H1 (cell line): ENCODE results near the gene ST3GAL2. TPM values are rescaled to one million over a fixed set of nuclear protein-coding genes. Genes with fewer than 3 reads are reported as not detected.

Experiments
- CTCF ChIA-PET: fragments of 300-600 bp; sonication (Branson Sonifier 250); formaldehyde crosslinking; loops from one replicate; lab custom pipeline; 2021; ENCODE audit not compliant: partially characterized antibody; lab: Charles Lee
- POLR2A ChIA-PET: fragments of 300-600 bp; sonication (Branson Sonifier 250); formaldehyde crosslinking; loops from one replicate; lab custom pipeline; 2021; ENCODE audit warnings: inconsistent platforms; ENCODE audit not compliant: partially characterized antibody; lab: Charles Lee
- DNase-seq, 2 experiments: peaks; one replicate each; pipeline versions ENCODE4 v3.0.0 to v3.0.0-alpha.2; 2010 to 2022; ENCODE audit warnings: low spot score in 2 of 2, low read depth in 1 of 2, mixed read lengths in 1 of 2
- FAIRE-seq: peaks from 2 replicates; lab custom pipeline; 2011; peaks lifted over from hg19 to GRCh38; lab: Jason Lieb, UNC
- H2AFZ ChIP-seq: 2 replicates; pipeline ENCODE4 v1.8.1; 2012; ENCODE audit warnings: low read length, inconsistent platforms
- H2AK5ac ChIP-seq: 2 replicates; pipeline ENCODE4 v1.6.1; 2013; ENCODE audit warnings: low read depth, low read length
- H2BK120ac ChIP-seq: replicated peaks from 2 replicates; pipeline ENCODE3; 2013; ENCODE audit warnings: low read depth, low read length, inconsistent platforms
- H2BK12ac ChIP-seq: 2 replicates; pipeline ENCODE4 v1.6.1; 2013; ENCODE audit warnings: low read depth, low read length
- H2BK15ac ChIP-seq: 2 replicates; pipeline ENCODE4 v1.6.1; 2013; ENCODE audit warnings: low read length
- H2BK20ac ChIP-seq: 2 replicates; pipeline ENCODE4 v1.6.1; 2013; ENCODE audit warnings: low read length
- H2BK5ac ChIP-seq: 2 replicates; pipeline ENCODE4 v1.6.1; 2013; ENCODE audit warnings: low read depth, low read length
- H3K14ac ChIP-seq: 2 replicates; pipeline ENCODE4 v1.6.1; 2013; ENCODE audit warnings: inconsistent platforms; ENCODE audit not compliant: insufficient read length
- H3K18ac ChIP-seq: 2 replicates; pipeline ENCODE4 v1.6.1; 2013; ENCODE audit warnings: low read length; ENCODE audit errors: extremely low read depth
- H3K23ac ChIP-seq: 2 replicates; pipeline ENCODE4 v1.6.1; 2013; ENCODE audit warnings: inconsistent platforms; ENCODE audit not compliant: insufficient read length
- H3K23me2 ChIP-seq: 2 replicates; pipeline ENCODE4 v1.6.1; 2013; ENCODE audit warnings: low read depth, low read length
- H3K27ac ChIP-seq: 2 replicates; pipeline ENCODE4 v1.6.1; 2011; ENCODE audit warnings: low read depth, low read length, inconsistent platforms
- H3K27me3 ChIP-seq, 4 experiments: replicated peaks in 1 of 4; 1 replicate in 1 of 4; 2 replicates in 3 of 4; pipeline versions ENCODE4 v1.6.1 to v1.8.1; 2011 to 2013; ENCODE audit warnings: low read length in 3 of 4, mild to moderate bottlenecking in 3 of 4, inconsistent platforms in 2 of 4, mixed read lengths in 2 of 4, moderate library complexity in 1 of 4; ENCODE audit not compliant: control insufficient read depth in 3 of 4, insufficient read depth in 3 of 4; ENCODE audit errors: extremely low read depth in 1 of 4
- H3K36me3 ChIP-seq, 4 experiments: 2 replicates each; pipeline versions ENCODE4 v1.6.1 to v1.8.1; 2011 to 2013; ENCODE audit warnings: mild to moderate bottlenecking in 4 of 4, low read length in 3 of 4, moderate library complexity in 2 of 4, control low read depth in 1 of 4, inconsistent platforms in 1 of 4; ENCODE audit not compliant: insufficient read depth in 4 of 4, control insufficient read depth in 2 of 4
- H3K4ac ChIP-seq: replicated peaks from 2 replicates; pipeline ENCODE3; 2013; ENCODE audit warnings: low read length, low read depth, mixed read lengths, inconsistent platforms; ENCODE audit not compliant: insufficient read length
- H3K4me1 ChIP-seq, 4 experiments: replicated peaks in 1 of 4; 1 replicate in 1 of 4; 2 replicates in 3 of 4; pipeline versions ENCODE4 v1.6.1 to v1.8.1; 2011 to 2013; ENCODE audit warnings: low read length in 3 of 4, inconsistent platforms in 2 of 4, mixed read lengths in 1 of 4; ENCODE audit not compliant: insufficient read depth in 4 of 4, control insufficient read depth in 3 of 4
- H3K4me2 ChIP-seq, 2 experiments: 2 replicates each; pipeline versions ENCODE4 v1.6.1 to v1.8.1; 2011 to 2013; ENCODE audit warnings: low read depth in 2 of 2, low read length in 2 of 2, control low read depth in 1 of 2, inconsistent platforms in 1 of 2, mild to moderate bottlenecking in 1 of 2; ENCODE audit not compliant: insufficient read depth in 1 of 2
- H3K4me3 ChIP-seq, 4 experiments: fragments of 200-600, 300-600 bp in 1 of 4; sonication (generic), shearing (Covaris generic), sonication (Bioruptor Twin) in 1 of 4; 2 replicates each; pipeline versions ENCODE4 v1.5.1 to v1.8.1; 2011 to 2016; ENCODE audit warnings: low read length in 4 of 4, low read depth in 3 of 4, control low read depth in 2 of 4, inconsistent platforms in 2 of 4, mild to moderate bottlenecking in 2 of 4, mixed read lengths in 1 of 4, moderate library complexity in 1 of 4; ENCODE audit not compliant: insufficient read depth in 2 of 4; ENCODE audit errors: extremely low read depth in 1 of 4
- H3K56ac ChIP-seq: replicated peaks from 2 replicates; pipeline ENCODE3; 2013; ENCODE audit warnings: low read depth, mild to moderate bottlenecking, mixed read lengths, low read length, inconsistent platforms; ENCODE audit not compliant: insufficient read length
- H3K79me1 ChIP-seq: 2 replicates; pipeline ENCODE4 v1.6.1; 2013; ENCODE audit warnings: low read depth, low read length, control low read depth
- H3K79me2 ChIP-seq, 2 experiments: 2 replicates each; pipeline versions ENCODE4 v1.6.1 to v1.8.1; 2012 to 2013; ENCODE audit warnings: low read length in 2 of 2, mild to moderate bottlenecking in 2 of 2, inconsistent platforms in 1 of 2; ENCODE audit not compliant: insufficient read depth in 2 of 2, control insufficient read depth in 1 of 2
- H3K9ac ChIP-seq, 4 experiments: replicated peaks in 1 of 4; 1 replicate in 1 of 4; 2 replicates in 3 of 4; pipeline versions ENCODE4 v1.6.1 to v1.8.1; 2011 to 2013; ENCODE audit warnings: low read depth in 3 of 4, low read length in 3 of 4, control low read depth in 2 of 4, mild to moderate bottlenecking in 2 of 4, moderate library complexity in 2 of 4, inconsistent platforms in 1 of 4; ENCODE audit errors: extremely low read depth in 1 of 4
- H3K9me3 ChIP-seq, 2 experiments: 2 replicates each; pipeline versions ENCODE4 v1.6.1 to v1.8.1; 2012 to 2013; ENCODE audit warnings: mild to moderate bottlenecking in 2 of 2, moderate library complexity in 2 of 2, control low read depth in 1 of 2, inconsistent platforms in 1 of 2, low read depth in 1 of 2, low read length in 1 of 2, mixed read lengths in 1 of 2; ENCODE audit not compliant: insufficient read depth in 2 of 2
- H4K20me1 ChIP-seq, 2 experiments: replicated peaks in 1 of 2; 2 replicates each; pipeline versions ENCODE3 to v1.8.1; 2011 to 2013; ENCODE audit warnings: inconsistent platforms in 2 of 2, low read length in 2 of 2, mild to moderate bottlenecking in 1 of 2; ENCODE audit not compliant: insufficient read depth in 2 of 2, control insufficient read depth in 1 of 2
- H4K5ac ChIP-seq: 2 replicates; pipeline ENCODE4 v1.6.1; 2013; ENCODE audit warnings: low read length, low read depth, mixed read lengths, inconsistent platforms; ENCODE audit not compliant: insufficient read length
- H4K8ac ChIP-seq: 2 replicates; pipeline ENCODE4 v1.8.0; 2013; ENCODE audit warnings: mild to moderate bottlenecking, moderate library complexity, low read length, inconsistent platforms; ENCODE audit not compliant: insufficient read depth; ENCODE audit errors: extremely low read depth
- H4K91ac ChIP-seq: replicated peaks from 2 replicates; pipeline ENCODE3; 2013; ENCODE audit warnings: low read length, mixed read lengths, inconsistent platforms; ENCODE audit not compliant: insufficient read length
- ATF2 ChIP-seq: IDR thresholded peaks from 2 replicates; pipeline ENCODE4 v1.6.1; 2012; ENCODE audit warnings: low read length, inconsistent platforms
- CHD2 ChIP-seq: IDR thresholded peaks from 2 replicates; pipeline ENCODE4 v1.6.1; 2012; ENCODE audit warnings: low read length, improper control_type of control experiment
- CTBP2 ChIP-seq: IDR thresholded peaks from 2 replicates; pipeline ENCODE4 v1.7.0; 2011; ENCODE audit warnings: borderline replicate concordance, mild to moderate bottlenecking, moderate library complexity, mixed read lengths, low read length; ENCODE audit not compliant: insufficient read depth, insufficient read length
- EP300 ChIP-seq, 2 experiments: IDR thresholded peaks; 1 replicate in 1 of 2; 2 replicates in 1 of 2; pipeline ENCODE4 v1.6.1; 2011 to 2012; ENCODE audit warnings: low read depth in 2 of 2, low read length in 2 of 2, mild to moderate bottlenecking in 2 of 2, borderline replicate concordance in 1 of 2, inconsistent platforms in 1 of 2, moderate library complexity in 1 of 2
- GABPA ChIP-seq: IDR thresholded peaks from 2 replicates; pipeline ENCODE4 v1.6.1; 2011; ENCODE audit warnings: mild to moderate bottlenecking, low read length, moderate library complexity, borderline replicate concordance; ENCODE audit not compliant: insufficient read depth
- HDAC6 ChIP-seq: IDR thresholded peaks from one replicate; pipeline ENCODE4 v1.7.1; 2012; ENCODE audit warnings: low read depth, mild to moderate bottlenecking, inconsistent platforms, low read length, moderate library complexity
- MAX ChIP-seq: IDR thresholded peaks from 2 replicates; pipeline ENCODE4 v1.6.1; 2012; ENCODE audit warnings: inconsistent platforms
- RAD21 ChIP-seq, 2 experiments: IDR thresholded peaks in 1 of 2; conservative IDR thresholded peaks in 1 of 2; 2 replicates each; pipeline ENCODE4 v1.6.1; 2011; ENCODE audit warnings: low read depth in 2 of 2, low read length in 2 of 2, improper control_type of control experiment in 1 of 2, inconsistent platforms in 1 of 2, mild to moderate bottlenecking in 1 of 2, moderate library complexity in 1 of 2
- RFX5 ChIP-seq: IDR thresholded peaks from 2 replicates; pipeline ENCODE4 v1.6.1; 2011; ENCODE audit warnings: low read depth, low read length, improper control_type of control experiment, borderline replicate concordance
- RNF2 ChIP-seq: fragments of 200-900, 300-1000 bp; sonication (generic); IDR thresholded peaks from 2 replicates; pipeline ENCODE4 v1.7.1; 2016; ENCODE audit warnings: borderline replicate concordance, low read depth, mild to moderate bottlenecking, antibody characterized with exemption, low read length; ENCODE audit not compliant: poor library complexity, severe bottlenecking; ENCODE audit errors: missing control alignments
- YY1 ChIP-seq: IDR thresholded peaks from 2 replicates; pipeline ENCODE4 v1.6.1; 2011; ENCODE audit warnings: low read depth, mild to moderate bottlenecking, low read length
- WGBS, 2 experiments: shearing (Covaris generic) in 1 of 2; methylation state at CpG; one replicate each; pipeline versions ENCODE4 v1.1.6 to v1.1.7; 2013 to 2015; ENCODE audit warnings: low lambda C conversion rate in 2 of 2, mixed read lengths in 2 of 2, inconsistent platforms in 1 of 2, low coverage in 1 of 2, missing lambda C conversion rate in 1 of 2; ENCODE audit not compliant: insufficient replicate concordance in 2 of 2, insufficient coverage in 1 of 2, insufficient read length in 1 of 2; ENCODE audit errors: extremely low coverage in 1 of 2, missing lambda C conversion rate in 1 of 2; 5-methylcytosine and 5-hydroxymethylcytosine counted together
- polyA plus RNA-seq, 7 experiments: library from polyadenylated mRNA; depleted of rRNA in 3 of 7; stranded (reverse) in 5 of 7; unstranded in 2 of 7; fragments of >200 nt in 5 of 7; fragments of 200-250 nt in 2 of 7; gene quantifications; 1 replicate in 5 of 7; 2 replicates in 1 of 7; 4 replicates in 1 of 7; pipeline versions ENCODE4 v1.2.1 to v1.2.3, GENCODE V29; 2011 to 2013; ENCODE audit warnings: missing spikeins in 2 of 7, mixed read lengths in 2 of 7
- total RNA-seq: library from RNA; stranded (reverse); fragmentation: NEBNext Ultra II Directional; extraction: Animal tissue kit (Norgen Biotek cat#: 25700); gene quantifications from 2 replicates; pipeline ENCODE4 v1.2.1, GENCODE V29; 2021

The ST3GAL2 gene
- total and polyA plus RNA-seq, 2 of the 8 experiments (the other 6 are each of a cell fraction or from before 2014, with no cell fraction given) = 14.4 to 39.7 TPM

- Histone ChIP-seq H2BK15ac (no peak overlapping the region), H3K4me1 (peaks cover 2 to 11% (median 7%) of the 10 kb centered on the region in 4 experiments), H3K23ac (no peak overlapping the region), H3K14ac (no peak overlapping the region), H4K20me1 (peaks cover 0 to 2% of the 10 kb centered on the region in 2 experiments), H3K27ac (no peak overlapping the region), H3K79me2 (peaks cover 0 to 8% of the 10 kb centered on the region in 2 experiments; a peak in 1 of 4 replicates), H4K91ac (no peak overlapping the region), H3K79me1 (peaks cover 7% of the 10 kb centered on the region), H3K4me2 (no peak overlapping the region), H3K23me2 (no peaks in the 10 kb centered on the region), H3K36me3 (no peaks in the 10 kb centered on the region), H3K56ac (no peak overlapping the region), H2BK120ac (no peak overlapping the region), H4K8ac (no peak overlapping the region), H2AFZ (no peak overlapping the region), H4K5ac (no peak overlapping the region), H2BK5ac (no peak overlapping the region), H2BK12ac (no peak overlapping the region), H3K27me3 (no peaks in the 10 kb centered on the region), H2BK20ac (no peak overlapping the region), H2AK5ac (no peak overlapping the region), H3K18ac (no peak overlapping the region), H3K9me3 (no peaks in the 10 kb centered on the region), H3K4me3 (no peak overlapping the region), H3K4ac (no peak overlapping the region), H3K9ac (no peak overlapping the region)
- no peak for DNase-seq
- CTCF ChIA-PET = interaction anchor here (0.9 to 2.2 kb wide), 4 partner anchors 9 to 18 kb away, joined by 4 to 6 read pairs (median 4); no protein-coding TSS in a partner anchor
- POLR2A ChIA-PET = no interaction called here
- no peak for FAIRE-seq
- WGBS, 2 experiments = 97% methylated on average over 6 of the region's 6 CpGs; no CpG with 5 or more reads in 1 of the 2 experiments
- TF ChIP-seq RNF2 = no peak
- TF ChIP-seq CHD2 = no peak
- TF ChIP-seq RAD21 (IDR thresholded peaks at IDR 0.05 in 1 of 2, conservative IDR thresholded peaks at IDR 0.05 in 1 of 2; ENCODE audit: low read depth in 2 of 2, low read length in 2 of 2) = no peak
- TF ChIP-seq GABPA = no peak
- TF ChIP-seq ATF2 = no peak
- TF ChIP-seq EP300 (IDR thresholded peaks at IDR 0.05; ENCODE audit: borderline replicate concordance in 1 of 2, low read depth in 2 of 2, low read length in 2 of 2) = no peak
- TF ChIP-seq HDAC6 = no peak
- TF ChIP-seq RFX5 = no peak
- TF ChIP-seq CTBP2 = no peak
- TF ChIP-seq MAX = no peak
- no peak for TF ChIP-seq YY1
Observed at GRCh38 chr16:70410734-70411133, 28.2 kb downstream of the ST3GAL2 start.
